ENCODE results near the gene SOHLH1.

DNA sequence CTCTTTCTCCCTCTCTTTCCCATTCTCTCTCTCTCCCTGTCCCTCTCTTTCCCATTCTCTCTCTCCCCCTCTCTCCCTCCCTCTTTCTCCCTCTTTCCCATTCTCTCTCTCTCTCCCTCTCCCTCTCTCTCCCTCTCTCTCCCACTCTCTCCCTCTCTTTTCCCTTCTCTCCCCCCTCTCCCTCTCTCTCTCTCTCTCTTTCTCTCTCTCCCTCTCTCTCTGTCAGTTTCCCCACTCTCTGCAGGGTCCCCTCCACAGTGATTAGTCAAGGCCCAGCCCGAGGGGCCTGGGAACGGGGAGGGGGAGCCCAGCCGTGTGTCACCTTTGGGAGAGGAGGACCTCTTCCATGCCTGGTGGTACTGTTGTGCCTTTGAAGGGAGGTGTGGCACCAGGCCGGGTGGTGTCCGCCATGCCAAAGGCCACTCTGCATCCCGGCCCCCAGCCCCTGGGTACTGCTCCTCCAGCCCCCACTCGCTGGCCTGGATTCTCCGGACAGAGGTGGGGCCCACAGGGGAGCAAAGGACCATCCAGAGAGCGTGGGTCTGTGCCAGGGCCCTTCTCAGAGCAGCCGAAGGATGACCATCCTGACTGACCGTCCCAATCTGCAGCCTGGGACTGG is 28.1 kb upstream of the SOHLH1 start:
- TF ChIP-seq CTCF (conservative IDR thresholded peaks at IDR 0.05 in 1 of 2, IDR thresholded peaks at IDR 0.05 in 1 of 2; ENCODE audit: low read depth in 1 of 2, low read length in 2 of 2) (no peak), EZH2 (IDR thresholded peaks at IDR 0.05; ENCODE audit: low read length, missing control alignments) (no peak)

Data from fibroblast of lung (primary cell).